ENCODE results near the gene PCSK5. TPM values are rescaled to one million over a fixed set of nuclear protein-coding genes. Genes with fewer than 3 reads are reported as not detected.

Gene PCSK5
- total RNA-seq, 2 experiments from 2014 or later = 14.4 to 15.2 TPM

- Mint-ChIP-seq H3K27ac (no peak overlapping the region), H3K27me3 (peaks cover 6% of the 10 kb centered on the region), H3K4me3 (no peak overlapping the region), H3K36me3 (ENCODE audit: low read depth) (no peaks in the 10 kb centered on the region), H3K4me1 (ENCODE audit: low read depth) (no peaks in the 10 kb centered on the region), H3K9me3 (no peaks in the 10 kb centered on the region)
- H3K4me1 ChIP-seq (ENCODE audit: insufficient read depth, low read length) = no peaks in the 10 kb centered on the region
- H3K9me3 ChIP-seq (ENCODE audit: control insufficient read depth in 1 of 2, insufficient read depth in 1 of 2, low read length in 2 of 2) = no peaks in the 10 kb centered on the region
- POLR2A ChIA-PET = no interaction called here
- ATAC-seq (ENCODE audit: poor library complexity) = no peak
- intact Hi-C loops (cut with DNase I, micrococcal nuclease) = no loop called here
- no peak overlapping the region for H3K4me3 ChIP-seq (ENCODE audit: low read length)
- H3K27me3 ChIP-seq (ENCODE audit: control insufficient read depth in 1 of 2, insufficient read depth in 2 of 2, low read length in 2 of 2) = no peaks in the 10 kb centered on the region
- H3K27ac ChIP-seq (ENCODE audit: low read depth in 1 of 2, low read length in 2 of 2) = no peak overlapping the region
- CTCF ChIA-PET = interaction anchor here (0.7 kb wide), 1 partner anchor 10 kb away, joined by 4 read pairs; no protein-coding TSS in a partner anchor
- DNase-seq = no peak
- no peaks in the 10 kb centered on the region for H3K36me3 ChIP-seq (ENCODE audit: insufficient read depth, low read length)
- TF ChIP-seq CTCF (IDR thresholded peaks at IDR 0.05) = no peak
These were observed 459.4 kb downstream of the PCSK5 start for GRCh38 chr9:76349865-76350264.

GRCh38 chr9:76351006-76351405, 460.5 kb downstream of the PCSK5 start:
- Mint-ChIP-seq H3K27ac (no peak overlapping the region), H3K4me1 (ENCODE audit: low read depth) (no peaks in the 10 kb centered on the region), H3K36me3 (ENCODE audit: low read depth) (no peaks in the 10 kb centered on the region), H3K4me3 (no peak overlapping the region), H3K9me3 (no peaks in the 10 kb centered on the region), H3K27me3 (peaks cover 6% of the 10 kb centered on the region)
- H3K27me3 ChIP-seq (ENCODE audit: control insufficient read depth in 1 of 2, insufficient read depth in 2 of 2, low read length in 2 of 2) = no peaks in the 10 kb centered on the region
- intact Hi-C loops (cut with DNase I, micrococcal nuclease) = no loop called here
- POLR2A ChIA-PET = interaction anchor here (0.6 kb wide), 1 partner anchor 9 kb away, joined by 4 read pairs; no protein-coding TSS in a partner anchor
- H3K36me3 ChIP-seq (ENCODE audit: insufficient read depth, low read length) = no peaks in the 10 kb centered on the region
- no peak overlapping the region for H3K4me3 ChIP-seq (ENCODE audit: low read length)
- no peaks in the 10 kb centered on the region for H3K9me3 ChIP-seq (ENCODE audit: control insufficient read depth in 1 of 2, insufficient read depth in 1 of 2, low read length in 2 of 2)
- no peak for ATAC-seq (ENCODE audit: poor library complexity)
- CTCF ChIA-PET = no interaction called here
- DNase-seq = no peak
- H3K27ac ChIP-seq (ENCODE audit: low read depth in 1 of 2, low read length in 2 of 2) = no peak overlapping the region
- TF ChIP-seq CTCF (IDR thresholded peaks at IDR 0.05) = no peak
- no peaks in the 10 kb centered on the region for H3K4me1 ChIP-seq (ENCODE audit: insufficient read depth, low read length)

- Mint-ChIP-seq H3K4me3 (no peak overlapping the region), H3K27ac (no peak overlapping the region), H3K9me3 (no peaks in the 10 kb centered on the region), H3K4me1 (ENCODE audit: low read depth) (no peaks in the 10 kb centered on the region), H3K27me3 (peaks cover 6% of the 10 kb centered on the region), H3K36me3 (ENCODE audit: low read depth) (no peaks in the 10 kb centered on the region)
- ChIA-PET POLR2A (no interaction called here), CTCF (no interaction called here)
- intact Hi-C loops (cut with DNase I, micrococcal nuclease) = no loop called here
- no peak overlapping the region for H3K27ac ChIP-seq (ENCODE audit: low read depth in 1 of 2, low read length in 2 of 2)
- no peaks in the 10 kb centered on the region for H3K4me1 ChIP-seq (ENCODE audit: insufficient read depth, low read length)
- H3K9me3 ChIP-seq (ENCODE audit: control insufficient read depth in 1 of 2, insufficient read depth in 1 of 2, low read length in 2 of 2) = no peaks in the 10 kb centered on the region
- ATAC-seq (ENCODE audit: poor library complexity) = no peak
- no peaks in the 10 kb centered on the region for H3K27me3 ChIP-seq (ENCODE audit: control insufficient read depth in 1 of 2, insufficient read depth in 2 of 2, low read length in 2 of 2)
- no peak for TF ChIP-seq CTCF (IDR thresholded peaks at IDR 0.05)
- H3K4me3 ChIP-seq (ENCODE audit: low read length) = no peak overlapping the region
- no peak for DNase-seq
- H3K36me3 ChIP-seq (ENCODE audit: insufficient read depth, low read length) = no peaks in the 10 kb centered on the region
These were observed 461.6 kb downstream of the PCSK5 start for GRCh38 chr9:76352026-76352620.

Data from CD4-positive, alpha-beta T cell (primary cell).